Thyroid gland (tissue), 4 donors: Measurements from ENCODE around the gene RNU6-8.

Experiments used
- CTCF ChIP-seq, 6 experiments: fragments of 200-600 bp in 3 of 6; fragments of 450-650 bp in 3 of 6; sonication (generic) in 3 of 6; IDR thresholded peaks; one replicate each; pipeline ENCODE4 v1.5.1; 2016 to 2019; ENCODE audit warnings: antibody characterized with exemption in 6 of 6, mild to moderate bottlenecking in 2 of 6, inconsistent platforms in 1 of 6, moderate library complexity in 1 of 6
- POLR2A ChIP-seq, 2 donors: fragments of 450-650 bp; IDR thresholded peaks; one replicate each; pipeline ENCODE4 v1.6.1; 2017; ENCODE audit warnings: antibody characterized with exemption in 2 of 2, mild to moderate bottlenecking in 2 of 2, moderate library complexity in 1 of 2

- no peak for TF ChIP-seq CTCF (IDR thresholded peaks at IDR 0.05)
- no peak for TF ChIP-seq POLR2A (IDR thresholded peaks at IDR 0.05)
These were observed 1.1 kb downstream of the RNU6-8 start, which contains the start of gene RNU6-7 for GRCh38 chr14:32201816-32202490.
